ENCODE data around the gene UTP14A. TPM values are rescaled to one million over a fixed set of nuclear protein-coding genes. Genes with fewer than 3 reads are reported as not detected.

Gene UTP14A
- total RNA-seq, 1 experiment from 2014 or later = 53.5 TPM

GRCh38 chrX:129934461-129934860 is 28.5 kb downstream of the UTP14A start:
- in situ Hi-C loops (cut with HindIII; ENCODE audit: low pct_unique_long_range_greater_than_20kb, low sequenced_read_pairs) = no loop called here
- peak; percentile 23 for DNase-seq (ENCODE audit: low read depth, low spot score)

GRCh38 chrX:129934952-129935351 is 29.0 kb downstream of the UTP14A start:
- in situ Hi-C loops (cut with HindIII; ENCODE audit: low pct_unique_long_range_greater_than_20kb, low sequenced_read_pairs) = no loop called here
- no peak for DNase-seq (ENCODE audit: low read depth, low spot score)

GRCh38 chrX:129938081-129938480 is 32.1 kb downstream of the UTP14A start:
- DNase-seq (ENCODE audit: low read depth, low spot score) = peak; percentile 31
- in situ Hi-C loops (cut with HindIII; ENCODE audit: low pct_unique_long_range_greater_than_20kb, low sequenced_read_pairs) = no loop called here

- no peak for DNase-seq (ENCODE audit: low read depth, low spot score)
- in situ Hi-C loops (cut with HindIII; ENCODE audit: low pct_unique_long_range_greater_than_20kb, low sequenced_read_pairs) = no loop called here
Observed at GRCh38 chrX:129939986-129940385, 34.0 kb downstream of the UTP14A start.

GRCh38 chrX:129940721-129941120 is 34.8 kb downstream of the UTP14A start:
- DNase-seq (ENCODE audit: low read depth, low spot score) = peak; percentile 70
- in situ Hi-C loops (cut with HindIII; ENCODE audit: low pct_unique_long_range_greater_than_20kb, low sequenced_read_pairs) = no loop called here

- in situ Hi-C loops (cut with HindIII; ENCODE audit: low pct_unique_long_range_greater_than_20kb, low sequenced_read_pairs) = no loop called here
Observed at GRCh38 chrX:129945131-129945530, 39.2 kb downstream of the UTP14A start.

GRCh38 chrX:129953334-129953648 is 47.3 kb downstream of the UTP14A start:
- DNase-seq (ENCODE audit: low read depth, low spot score) = no peak
- in situ Hi-C loops (cut with HindIII; ENCODE audit: low pct_unique_long_range_greater_than_20kb, low sequenced_read_pairs) = no loop called here

More at GRCh38 chrX:129945131-129945530, 39.2 kb downstream of the UTP14A start:
- DNase-seq (ENCODE audit: low read depth, low spot score) = no peak

- in situ Hi-C loops (cut with HindIII; ENCODE audit: low pct_unique_long_range_greater_than_20kb, low sequenced_read_pairs) = no loop called here
- no peak for DNase-seq (ENCODE audit: low read depth, low spot score)
Observed at GRCh38 chrX:129953881-129954280, 47.9 kb downstream of the UTP14A start.

GRCh38 chrX:129954804-129955203 is 48.8 kb downstream of the UTP14A start:
- in situ Hi-C loops (cut with HindIII; ENCODE audit: low pct_unique_long_range_greater_than_20kb, low sequenced_read_pairs) = no loop called here
- DNase-seq (ENCODE audit: low read depth, low spot score) = peak; percentile 13

GRCh38 chrX:129955682-129956081 is 49.7 kb downstream of the UTP14A start:
- in situ Hi-C loops (cut with HindIII; ENCODE audit: low pct_unique_long_range_greater_than_20kb, low sequenced_read_pairs) = no loop called here
- no peak for DNase-seq (ENCODE audit: low read depth, low spot score)

GRCh38 chrX:129956145-129956544 is 50.2 kb downstream of the UTP14A start:
- in situ Hi-C loops (cut with HindIII; ENCODE audit: low pct_unique_long_range_greater_than_20kb, low sequenced_read_pairs) = no loop called here
- no peak for DNase-seq (ENCODE audit: low read depth, low spot score)

GRCh38 chrX:129956765-129957164 is 50.8 kb downstream of the UTP14A start:
- in situ Hi-C loops (cut with HindIII; ENCODE audit: low pct_unique_long_range_greater_than_20kb, low sequenced_read_pairs) = no loop called here
- DNase-seq (ENCODE audit: low read depth, low spot score) = no peak

GRCh38 chrX:129957241-129958082 is 51.5 kb downstream of the UTP14A start:
- DNase-seq (ENCODE audit: low read depth, low spot score) = peak; percentile 26
- in situ Hi-C loops (cut with HindIII; ENCODE audit: low pct_unique_long_range_greater_than_20kb, low sequenced_read_pairs) = no loop called here

GRCh38 chrX:129958083-129958465 is 52.1 kb downstream of the UTP14A start:
- in situ Hi-C loops (cut with HindIII; ENCODE audit: low pct_unique_long_range_greater_than_20kb, low sequenced_read_pairs) = no loop called here

GRCh38 chrX:129958814-129959492 is 53.0 kb downstream of the UTP14A start:
- in situ Hi-C loops (cut with HindIII; ENCODE audit: low pct_unique_long_range_greater_than_20kb, low sequenced_read_pairs) = no loop called here
- DNase-seq (ENCODE audit: low read depth, low spot score) = no peak

More at GRCh38 chrX:129958083-129958465, 52.1 kb downstream of the UTP14A start:
- DNase-seq (ENCODE audit: low read depth, low spot score) = no peak

GRCh38 chrX:129959493-129959832 is 53.5 kb downstream of the UTP14A start:
- in situ Hi-C loops (cut with HindIII; ENCODE audit: low pct_unique_long_range_greater_than_20kb, low sequenced_read_pairs) = no loop called here
- no peak for DNase-seq (ENCODE audit: low read depth, low spot score)

GRCh38 chrX:129961180-129962083 is 55.5 kb downstream of the UTP14A start:
- in situ Hi-C loops (cut with HindIII; ENCODE audit: low pct_unique_long_range_greater_than_20kb, low sequenced_read_pairs) = no loop called here
- peak; percentile 35 for DNase-seq (ENCODE audit: low read depth, low spot score)

GRCh38 chrX:129963729-129964128 is 57.8 kb downstream of the UTP14A start:
- in situ Hi-C loops (cut with HindIII; ENCODE audit: low pct_unique_long_range_greater_than_20kb, low sequenced_read_pairs) = no loop called here
- no peak for DNase-seq (ENCODE audit: low read depth, low spot score)
